Gastrocnemius medialis (tissue), 4 donors: ENCODE measurements around the gene KIF16B.
"Not testable (repeated sequence)": the region's sequence is repeated elsewhere in the genome, so short reads cannot be mapped to it uniquely, and the experiment has no call there.

ENCODE experiments used
- POLR2A ChIP-seq, 2 donors: fragments of 450-650 bp; IDR thresholded peaks; one replicate each; pipeline ENCODE4 v1.6.1; 2017; ENCODE audit warnings: antibody characterized with exemption in 2 of 2, mild to moderate bottlenecking in 2 of 2, moderate library complexity in 2 of 2
- TF ChIP-seq, protein P1 (sequence below), 5 experiments: fragments of 450-650 bp in 3 of 5; fragments of 200-600 bp in 2 of 5; sonication (generic) in 2 of 5; IDR thresholded peaks in 4 of 5; conservative IDR thresholded peaks in 1 of 5; 1 replicate in 4 of 5; 2 replicates in 1 of 5; pipeline ENCODE4 v1.5.1; 2016 to 2019; ENCODE audit warnings: antibody characterized with exemption in 5 of 5, mild to moderate bottlenecking in 3 of 5, moderate library complexity in 3 of 5

DNA sequence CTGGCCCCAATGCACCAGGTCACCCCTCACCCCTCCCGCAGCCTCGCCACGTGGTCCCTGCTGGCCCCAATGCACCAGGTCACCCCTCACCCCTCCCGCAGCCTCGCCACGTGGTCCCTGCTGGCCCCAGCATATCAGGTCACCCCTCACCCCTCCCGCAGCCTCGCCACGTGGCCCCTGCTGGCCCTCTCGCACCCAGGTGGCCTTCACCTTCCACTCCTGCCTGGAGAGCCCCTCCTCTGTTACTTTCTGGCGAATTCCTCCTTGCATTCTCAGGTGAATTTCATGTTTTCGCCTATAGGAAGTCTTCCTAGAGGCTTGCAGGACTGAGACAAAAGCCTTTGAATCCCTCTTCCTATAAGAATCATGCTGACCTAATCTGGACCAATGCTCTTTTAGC lies 313.1 kb downstream of the KIF16B start:
- TF ChIP-seq, protein P1, sequence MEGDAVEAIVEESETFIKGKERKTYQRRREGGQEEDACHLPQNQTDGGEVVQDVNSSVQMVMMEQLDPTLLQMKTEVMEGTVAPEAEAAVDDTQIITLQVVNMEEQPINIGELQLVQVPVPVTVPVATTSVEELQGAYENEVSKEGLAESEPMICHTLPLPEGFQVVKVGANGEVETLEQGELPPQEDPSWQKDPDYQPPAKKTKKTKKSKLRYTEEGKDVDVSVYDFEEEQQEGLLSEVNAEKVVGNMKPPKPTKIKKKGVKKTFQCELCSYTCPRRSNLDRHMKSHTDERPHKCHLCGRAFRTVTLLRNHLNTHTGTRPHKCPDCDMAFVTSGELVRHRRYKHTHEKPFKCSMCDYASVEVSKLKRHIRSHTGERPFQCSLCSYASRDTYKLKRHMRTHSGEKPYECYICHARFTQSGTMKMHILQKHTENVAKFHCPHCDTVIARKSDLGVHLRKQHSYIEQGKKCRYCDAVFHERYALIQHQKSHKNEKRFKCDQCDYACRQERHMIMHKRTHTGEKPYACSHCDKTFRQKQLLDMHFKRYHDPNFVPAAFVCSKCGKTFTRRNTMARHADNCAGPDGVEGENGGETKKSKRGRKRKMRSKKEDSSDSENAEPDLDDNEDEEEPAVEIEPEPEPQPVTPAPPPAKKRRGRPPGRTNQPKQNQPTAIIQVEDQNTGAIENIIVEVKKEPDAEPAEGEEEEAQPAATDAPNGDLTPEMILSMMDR (IDR thresholded peaks at IDR 0.05 in 4 of 5, conservative IDR thresholded peaks at IDR 0.05 in 1 of 5), result not testable (repeated sequence)
- TF ChIP-seq POLR2A (IDR thresholded peaks at IDR 0.05), result not testable (repeated sequence)
